ENCODE results near the gene SPTBN2.

SPTBN2 gene

DNA sequence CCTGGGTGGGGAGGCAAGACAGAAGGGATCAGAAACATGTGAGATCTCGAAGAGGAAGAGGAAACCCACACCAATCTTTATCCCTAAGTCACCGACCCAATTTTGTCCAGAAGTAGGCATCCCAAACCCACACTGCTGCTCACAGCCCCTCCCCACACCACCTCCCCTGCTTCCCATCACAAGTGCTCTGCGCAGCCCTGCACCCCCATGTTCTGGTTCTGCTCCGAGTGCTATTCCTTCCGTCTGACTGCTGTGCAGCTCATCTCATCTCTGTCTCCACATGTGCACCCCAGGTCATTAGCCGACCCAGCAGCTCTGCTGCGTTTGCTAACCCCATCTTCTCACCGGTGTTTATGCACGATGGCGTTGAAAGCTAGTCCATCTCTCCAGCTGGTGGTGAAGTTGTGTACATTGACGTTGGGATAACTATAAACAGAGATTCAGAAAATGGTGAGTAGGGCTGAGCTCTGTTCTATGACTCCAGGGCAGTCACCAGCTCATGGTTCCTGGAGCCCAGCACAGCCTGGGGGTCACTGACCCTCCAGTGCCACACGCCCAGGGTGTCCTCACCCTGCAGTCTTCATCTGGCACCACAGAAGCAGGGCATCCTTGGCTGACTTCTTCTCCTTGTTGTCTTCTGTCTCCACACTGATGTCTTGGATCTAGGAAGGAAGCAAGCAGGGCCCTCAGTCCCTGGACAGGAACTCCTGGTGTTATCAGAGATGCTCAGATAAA, 15.1 kb downstream of the SPTBN2 start:
- no peak for DNase-seq (ENCODE audit: low read depth)

DNA sequence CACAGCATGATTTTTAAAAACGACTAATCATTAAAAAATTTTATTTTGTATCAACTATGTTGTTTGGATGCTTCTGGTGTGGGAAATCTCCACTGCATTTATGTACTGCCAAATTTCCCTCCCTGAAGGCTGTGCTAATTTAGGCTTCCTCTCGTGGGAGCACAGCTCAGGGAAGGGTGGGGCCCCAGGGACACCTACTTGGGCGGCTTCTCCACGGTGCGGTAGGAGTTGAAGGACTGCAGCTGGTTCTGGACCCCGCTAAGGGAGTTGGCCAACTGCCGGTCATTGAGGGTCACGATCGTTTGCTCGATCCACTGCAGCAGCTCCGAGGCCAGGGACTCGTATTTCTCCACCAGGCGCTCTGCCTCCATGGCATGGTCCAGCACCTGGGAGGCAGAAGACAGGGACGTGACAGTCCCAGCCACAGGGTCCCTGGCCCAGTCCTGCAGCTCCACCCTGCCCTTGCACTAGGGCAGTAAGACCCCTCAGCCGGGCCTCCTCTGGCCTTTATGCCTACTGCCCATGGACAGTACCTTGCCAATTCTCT, 18.6 kb downstream of the SPTBN2 start:
- H3K4me3 ChIP-seq (ENCODE audit: low read depth, low read length) = no peak overlapping the region
- TF ChIP-seq, protein P1, sequence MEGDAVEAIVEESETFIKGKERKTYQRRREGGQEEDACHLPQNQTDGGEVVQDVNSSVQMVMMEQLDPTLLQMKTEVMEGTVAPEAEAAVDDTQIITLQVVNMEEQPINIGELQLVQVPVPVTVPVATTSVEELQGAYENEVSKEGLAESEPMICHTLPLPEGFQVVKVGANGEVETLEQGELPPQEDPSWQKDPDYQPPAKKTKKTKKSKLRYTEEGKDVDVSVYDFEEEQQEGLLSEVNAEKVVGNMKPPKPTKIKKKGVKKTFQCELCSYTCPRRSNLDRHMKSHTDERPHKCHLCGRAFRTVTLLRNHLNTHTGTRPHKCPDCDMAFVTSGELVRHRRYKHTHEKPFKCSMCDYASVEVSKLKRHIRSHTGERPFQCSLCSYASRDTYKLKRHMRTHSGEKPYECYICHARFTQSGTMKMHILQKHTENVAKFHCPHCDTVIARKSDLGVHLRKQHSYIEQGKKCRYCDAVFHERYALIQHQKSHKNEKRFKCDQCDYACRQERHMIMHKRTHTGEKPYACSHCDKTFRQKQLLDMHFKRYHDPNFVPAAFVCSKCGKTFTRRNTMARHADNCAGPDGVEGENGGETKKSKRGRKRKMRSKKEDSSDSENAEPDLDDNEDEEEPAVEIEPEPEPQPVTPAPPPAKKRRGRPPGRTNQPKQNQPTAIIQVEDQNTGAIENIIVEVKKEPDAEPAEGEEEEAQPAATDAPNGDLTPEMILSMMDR (IDR thresholded peaks at IDR 0.05; ENCODE audit: low read depth, low read length, missing control alignments) = no peak
- no peak for DNase-seq (ENCODE audit: low read depth)
- in situ Hi-C loops (cut with HindIII; ENCODE audit: low sequenced_read_pairs) = no loop called here

More for the DNA sequence above, 15.1 kb downstream of the SPTBN2 start:
- TF ChIP-seq, protein P1 (IDR thresholded peaks at IDR 0.05; ENCODE audit: low read depth, low read length, missing control alignments) = no peak
- H3K4me3 ChIP-seq (ENCODE audit: low read depth, low read length) = no peak overlapping the region
- in situ Hi-C loops (cut with HindIII; ENCODE audit: low sequenced_read_pairs) = no loop called here

DNA sequence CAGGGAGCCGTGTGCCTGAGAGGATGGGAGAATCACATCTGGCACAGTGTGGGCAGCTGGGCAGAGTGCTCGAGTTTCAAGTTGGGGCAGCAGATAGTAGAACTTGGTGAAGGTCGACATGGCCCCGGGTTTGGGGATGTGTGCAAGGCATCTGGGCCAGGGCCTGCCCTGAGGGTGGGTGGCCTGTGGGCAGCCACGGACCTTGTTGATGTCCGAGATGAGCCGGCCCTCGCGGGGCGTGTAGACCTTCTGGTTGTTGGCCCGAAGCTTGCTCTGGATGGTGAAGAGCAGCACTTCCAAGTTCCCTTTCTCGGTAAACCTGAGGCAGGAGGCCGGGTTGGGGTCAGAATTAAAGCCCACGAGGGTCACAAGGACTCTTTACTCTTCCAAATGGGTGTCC, 20.3 kb downstream of the SPTBN2 start:
- in situ Hi-C loops (cut with HindIII; ENCODE audit: low sequenced_read_pairs) = loop anchor here (5.0 to 10.0 kb wide), 2 partner anchors 64 to 176 kb away; no protein-coding TSS in a partner anchor
- DNase-seq (ENCODE audit: low read depth) = no peak
- H3K4me3 ChIP-seq (ENCODE audit: low read depth, low read length) = no peak overlapping the region
- TF ChIP-seq, protein P1 (IDR thresholded peaks at IDR 0.05; ENCODE audit: low read depth, low read length, missing control alignments) = no peak

DNA sequence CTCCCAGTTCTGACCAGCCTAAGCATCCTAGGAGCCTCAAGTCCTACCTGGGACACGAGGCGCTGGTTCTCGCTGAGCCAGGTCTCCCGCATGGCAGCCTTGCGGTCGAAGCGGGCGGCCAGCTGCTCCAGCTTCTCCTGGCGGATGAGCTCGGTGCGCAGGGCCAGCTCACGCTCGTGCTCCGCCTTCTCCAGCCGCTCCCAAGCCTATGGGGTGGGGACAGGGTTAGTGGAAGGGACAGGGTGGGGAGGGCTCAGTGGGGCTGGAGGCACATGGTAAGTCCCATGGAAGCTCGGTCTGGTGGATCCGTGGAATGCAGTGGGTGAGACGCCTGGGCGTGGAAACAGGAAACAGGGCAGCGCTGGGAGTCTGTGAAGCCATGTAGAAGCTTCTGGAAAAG, 20.9 kb downstream of the SPTBN2 start:
- in situ Hi-C loops (cut with HindIII; ENCODE audit: low sequenced_read_pairs) = loop anchor here (5.0 to 10.0 kb wide), 2 partner anchors 64 to 177 kb away; no protein-coding TSS in a partner anchor
- no peak for DNase-seq (ENCODE audit: low read depth)
- no peak overlapping the region for H3K4me3 ChIP-seq (ENCODE audit: low read depth, low read length)
- TF ChIP-seq, protein P1 (IDR thresholded peaks at IDR 0.05; ENCODE audit: low read depth, low read length, missing control alignments) = no peak

DNA sequence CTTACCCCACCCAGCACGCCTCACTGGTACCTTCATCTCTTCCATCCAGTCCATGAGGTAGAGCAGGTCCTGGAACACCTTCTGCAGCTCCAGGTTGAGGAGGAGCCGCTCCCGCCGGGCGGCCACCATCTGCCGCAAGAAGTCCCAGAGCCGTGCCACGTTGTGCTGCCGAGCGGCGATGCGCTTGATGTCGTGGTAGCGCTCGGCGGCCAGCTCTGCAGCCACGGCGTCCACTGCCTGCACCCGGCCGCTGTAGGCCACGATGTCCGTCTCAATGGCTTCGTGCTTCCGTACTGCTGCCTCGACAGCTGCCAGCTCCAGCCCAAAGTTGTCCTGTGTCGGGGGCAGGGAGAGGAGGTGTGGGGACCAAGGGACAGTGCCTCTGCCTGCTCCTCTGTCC, 21.5 kb downstream of the SPTBN2 start:
- in situ Hi-C loops (cut with HindIII; ENCODE audit: low sequenced_read_pairs) = loop anchor here (5.0 to 10.0 kb wide), 2 partner anchors 65 to 177 kb away; no protein-coding TSS in a partner anchor
- TF ChIP-seq, protein P1 (IDR thresholded peaks at IDR 0.05; ENCODE audit: low read depth, low read length, missing control alignments) = no peak
- DNase-seq (ENCODE audit: low read depth) = no peak
- no peak overlapping the region for H3K4me3 ChIP-seq (ENCODE audit: low read depth, low read length)

DNA sequence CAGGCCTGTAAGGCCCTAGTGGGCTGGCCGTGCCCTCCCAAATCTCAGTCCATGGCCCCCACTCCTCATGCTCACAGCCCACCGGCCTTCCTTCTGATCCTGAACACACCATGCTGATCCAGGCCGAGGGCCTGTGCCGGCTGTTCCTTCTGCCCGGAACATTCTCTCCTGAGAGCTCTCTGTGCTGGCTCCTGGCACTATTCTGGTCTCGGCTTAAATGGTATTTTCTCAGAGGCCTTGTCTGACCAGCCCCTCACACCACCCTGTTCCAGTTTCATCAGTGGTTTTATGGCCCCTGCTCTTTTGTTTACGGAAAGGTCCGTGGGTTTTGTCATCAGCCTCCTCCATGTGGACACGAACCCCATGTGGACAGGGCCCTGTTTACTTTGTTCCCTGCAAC, 22.0 kb downstream of the SPTBN2 start:
- TF ChIP-seq, protein P1 (IDR thresholded peaks at IDR 0.05; ENCODE audit: low read depth, low read length, missing control alignments) = no peak
- DNase-seq (ENCODE audit: low read depth) = no peak
- in situ Hi-C loops (cut with HindIII; ENCODE audit: low sequenced_read_pairs) = loop anchor here (5.0 to 10.0 kb wide), 2 partner anchors 65 to 178 kb away; no protein-coding TSS in a partner anchor

More for the DNA sequence above, 22.0 kb downstream of the SPTBN2 start:
- H3K4me3 ChIP-seq (ENCODE audit: low read depth, low read length) = no peak overlapping the region
